Breast epithelium (tissue), 4 donors: ENCODE data around the gene TNRC18. TPM values are rescaled to one million over a fixed set of nuclear protein-coding genes. Genes with fewer than 3 reads are reported as not detected.

ENCODE experiments used
- DNase-seq, 2 donors: peaks; one replicate each; pipeline ENCODE4 v3.0.0-alpha.2; 2019; ENCODE audit warnings: low spot score in 2 of 2
- H3K27ac ChIP-seq, 2 donors: fragments of 200-600 bp; sonication (generic) in 1 of 2; one replicate each; pipeline ENCODE4 v1.5.1; 2016 to 2019; ENCODE audit warnings: mild to moderate bottlenecking in 1 of 2
- H3K27me3 ChIP-seq, 2 donors: fragments of 200-600 bp; sonication (generic) in 1 of 2; one replicate each; pipeline versions ENCODE4 v1.5.1 to v1.6.0; 2017 to 2019; ENCODE audit warnings: control low read depth in 1 of 2, mild to moderate bottlenecking in 1 of 2
- H3K36me3 ChIP-seq: fragments of 200-600 bp; one replicate; pipeline ENCODE4 v1.5.1; 2019
- H3K4me1 ChIP-seq, 2 donors: fragments of 200-600 bp; sonication (generic); one replicate each; pipeline ENCODE4 v1.5.1; 2016 to 2019; ENCODE audit warnings: control low read depth in 1 of 2
- H3K4me3 ChIP-seq, 3 donors: fragments of 200-600 bp; sonication (generic); 1 replicate in 2 of 3; 2 replicates in 1 of 3; pipeline ENCODE4 v1.5.1; 2016 to 2019; ENCODE audit warnings: mild to moderate bottlenecking in 3 of 3, moderate library complexity in 2 of 3
- H3K9me3 ChIP-seq, 2 donors: fragments of 200-600 bp; sonication (generic) in 1 of 2; one replicate each; pipeline ENCODE4 v1.5.1; 2016 to 2019; ENCODE audit warnings: control low read depth in 1 of 2
- POLR2A ChIP-seq: fragments of 450-650 bp; IDR thresholded peaks from one replicate; pipeline ENCODE4 v1.6.1; 2016; ENCODE audit warnings: antibody characterized with exemption, mild to moderate bottlenecking, moderate library complexity
- POLR2AphosphoS5 ChIP-seq, 3 donors: sonication (generic); formaldehyde crosslinking; IDR thresholded peaks; one replicate each; pipeline ENCODE4 v1.6.1; 2017; ENCODE audit warnings: antibody characterized with exemption in 3 of 3
- intact Hi-C: fragments of 100-400 bp; cut with DNase I; formaldehyde crosslinking; loops from one replicate; pipeline ENCODE4 v1.15.1; 2023; ENCODE audit warnings: low total_unique reads
- total RNA-seq, 3 donors: library from RNA; depleted of rRNA; stranded (reverse); fragments of >200 nt; gene quantifications; one replicate each; pipeline ENCODE4 v1.1.0, GENCODE V29; 2016
- TF ChIP-seq, protein P1 (sequence below), 3 donors: fragments of 450-650 bp; IDR thresholded peaks; one replicate each; pipeline ENCODE4 v1.5.1; 2016 to 2017; ENCODE audit warnings: antibody characterized with exemption in 3 of 3, mild to moderate bottlenecking in 3 of 3, moderate library complexity in 3 of 3

The TNRC18 gene
- total RNA-seq, 3 donors from 2014 or later, result 32.2 to 72.4 (median 36.9) TPM

DNA sequence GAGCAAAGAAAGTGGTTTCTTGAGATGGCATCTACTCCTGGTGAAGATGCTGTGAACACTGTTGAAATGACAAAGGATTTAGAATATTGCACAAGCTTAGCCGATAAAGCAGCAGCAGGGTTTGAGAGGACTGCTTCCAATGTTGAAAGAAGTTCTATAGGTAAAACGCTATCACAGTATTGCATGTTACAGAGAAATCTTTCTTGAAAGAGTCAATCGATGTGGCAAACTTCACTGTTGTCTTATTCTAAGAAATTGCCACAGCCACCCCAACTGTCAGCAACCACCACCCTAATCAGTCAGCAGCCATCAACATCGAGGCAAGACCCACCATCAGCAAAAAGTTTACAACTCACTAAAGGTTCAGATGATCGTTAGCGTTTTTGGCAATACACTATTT lies 81.0 kb downstream of the TNRC18 start:
- Histone ChIP-seq H3K9me3 (peaks cover 15 to 34% of the 10 kb centered on the region in 2 donors), H3K4me1 (no peaks in the 10 kb centered on the region), H3K27me3 (no peaks in the 10 kb centered on the region), H3K36me3 (peaks cover 35% of the 10 kb centered on the region), H3K4me3 (no peak overlapping the region), H3K27ac (no peak overlapping the region)
- intact Hi-C loops, result no loop called here
- no peak for DNase-seq
- no peak for TF ChIP-seq POLR2AphosphoS5 (IDR thresholded peaks at IDR 0.05)
- TF ChIP-seq, protein P1, sequence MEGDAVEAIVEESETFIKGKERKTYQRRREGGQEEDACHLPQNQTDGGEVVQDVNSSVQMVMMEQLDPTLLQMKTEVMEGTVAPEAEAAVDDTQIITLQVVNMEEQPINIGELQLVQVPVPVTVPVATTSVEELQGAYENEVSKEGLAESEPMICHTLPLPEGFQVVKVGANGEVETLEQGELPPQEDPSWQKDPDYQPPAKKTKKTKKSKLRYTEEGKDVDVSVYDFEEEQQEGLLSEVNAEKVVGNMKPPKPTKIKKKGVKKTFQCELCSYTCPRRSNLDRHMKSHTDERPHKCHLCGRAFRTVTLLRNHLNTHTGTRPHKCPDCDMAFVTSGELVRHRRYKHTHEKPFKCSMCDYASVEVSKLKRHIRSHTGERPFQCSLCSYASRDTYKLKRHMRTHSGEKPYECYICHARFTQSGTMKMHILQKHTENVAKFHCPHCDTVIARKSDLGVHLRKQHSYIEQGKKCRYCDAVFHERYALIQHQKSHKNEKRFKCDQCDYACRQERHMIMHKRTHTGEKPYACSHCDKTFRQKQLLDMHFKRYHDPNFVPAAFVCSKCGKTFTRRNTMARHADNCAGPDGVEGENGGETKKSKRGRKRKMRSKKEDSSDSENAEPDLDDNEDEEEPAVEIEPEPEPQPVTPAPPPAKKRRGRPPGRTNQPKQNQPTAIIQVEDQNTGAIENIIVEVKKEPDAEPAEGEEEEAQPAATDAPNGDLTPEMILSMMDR (IDR thresholded peaks at IDR 0.05), result no peak
- TF ChIP-seq POLR2A, result no peak

DNA sequence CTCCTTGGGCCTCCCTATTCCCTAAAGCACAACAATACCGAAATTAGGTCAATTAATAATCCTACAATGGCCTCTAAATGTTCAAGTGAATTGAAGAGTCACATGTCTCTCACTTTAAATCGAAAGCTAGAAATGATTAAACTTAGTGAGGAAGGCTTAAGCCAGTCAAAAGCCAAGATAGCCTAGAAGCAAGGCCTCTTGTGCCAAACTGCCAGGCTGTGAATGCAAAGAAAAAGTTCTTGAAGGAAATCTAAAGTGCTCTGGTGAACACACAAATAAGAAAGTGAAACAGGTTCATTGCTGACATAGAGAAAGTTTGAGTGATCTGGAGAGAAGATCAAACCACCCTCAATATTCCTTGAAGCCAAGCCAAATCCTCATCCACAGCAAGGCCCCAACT lies 83.7 kb downstream of the TNRC18 start:
- Histone ChIP-seq H3K27me3 (no peaks in the 10 kb centered on the region), H3K4me3 (no peak overlapping the region), H3K9me3 (peaks cover 27 to 43% of the 10 kb centered on the region in 2 donors), H3K4me1 (no peaks in the 10 kb centered on the region), H3K27ac (no peak overlapping the region), H3K36me3 (peaks cover 35% of the 10 kb centered on the region)
- intact Hi-C loops, result no loop called here
- no peak for TF ChIP-seq POLR2AphosphoS5 (IDR thresholded peaks at IDR 0.05)
- no peak for DNase-seq

DNA sequence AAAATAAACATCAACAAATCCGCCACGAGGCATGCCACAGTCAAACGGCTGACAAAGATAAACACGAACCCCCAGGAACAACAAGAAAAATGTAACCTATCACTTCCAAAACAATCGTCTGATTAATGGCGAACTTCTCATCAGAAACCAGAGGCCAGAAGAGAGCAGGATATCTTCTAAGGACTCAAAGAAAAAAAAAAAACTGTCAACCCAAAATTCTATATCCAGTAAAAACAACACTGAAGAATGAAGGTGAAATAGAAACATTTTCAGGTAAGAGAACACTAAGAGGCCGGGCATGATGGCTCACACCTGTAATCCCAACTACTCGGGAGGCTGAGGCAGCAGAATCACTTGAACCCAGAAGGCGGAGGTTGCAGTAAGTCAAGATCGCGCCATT lies 86.6 kb downstream of the TNRC18 start:
- Histone ChIP-seq H3K36me3 (peaks cover 9% of the 10 kb centered on the region), H3K4me1 (no peaks in the 10 kb centered on the region), H3K4me3 (no peak overlapping the region), H3K9me3 (peaks cover 16 to 25% of the 10 kb centered on the region in 2 donors), H3K27ac (no peak overlapping the region), H3K27me3 (no peaks in the 10 kb centered on the region)
- intact Hi-C loops, result no loop called here
- no peak for DNase-seq
- TF ChIP-seq POLR2AphosphoS5 (IDR thresholded peaks at IDR 0.05) (no peak), POLR2A (no peak)
- TF ChIP-seq, protein P1 (IDR thresholded peaks at IDR 0.05), result no peak

DNA sequence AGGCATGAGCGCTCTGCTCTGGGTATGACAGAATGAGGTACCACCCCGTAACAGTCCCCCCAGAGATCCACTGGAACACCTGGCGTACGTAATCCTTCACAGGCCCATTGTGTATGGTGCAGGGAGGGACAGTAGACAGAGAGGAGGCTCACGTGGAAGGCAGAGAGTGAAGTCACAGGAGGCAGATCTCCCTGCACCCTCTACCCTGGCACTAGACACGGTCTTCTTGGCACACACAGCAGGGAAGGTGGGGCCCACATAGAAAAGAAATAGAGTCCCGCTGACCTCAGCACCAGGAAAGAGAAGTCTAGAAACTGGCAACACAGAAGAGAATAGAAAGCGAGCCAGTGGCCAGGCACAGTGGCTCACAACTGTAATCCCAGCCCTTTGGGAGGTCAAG lies 89.0 kb downstream of the TNRC18 start:
- intact Hi-C loops, result no loop called here
- Histone ChIP-seq H3K9me3 (peaks cover 13 to 17% of the 10 kb centered on the region in 2 donors), H3K4me3 (no peak overlapping the region), H3K27ac (no peak overlapping the region), H3K36me3 (peaks cover 9% of the 10 kb centered on the region), H3K27me3 (no peaks in the 10 kb centered on the region), H3K4me1 (no peaks in the 10 kb centered on the region)
- DNase-seq, result no peak
- TF ChIP-seq POLR2A, result no peak
- no peak for TF ChIP-seq POLR2AphosphoS5 (IDR thresholded peaks at IDR 0.05)
- TF ChIP-seq, protein P1 (IDR thresholded peaks at IDR 0.05), result no peak

DNA sequence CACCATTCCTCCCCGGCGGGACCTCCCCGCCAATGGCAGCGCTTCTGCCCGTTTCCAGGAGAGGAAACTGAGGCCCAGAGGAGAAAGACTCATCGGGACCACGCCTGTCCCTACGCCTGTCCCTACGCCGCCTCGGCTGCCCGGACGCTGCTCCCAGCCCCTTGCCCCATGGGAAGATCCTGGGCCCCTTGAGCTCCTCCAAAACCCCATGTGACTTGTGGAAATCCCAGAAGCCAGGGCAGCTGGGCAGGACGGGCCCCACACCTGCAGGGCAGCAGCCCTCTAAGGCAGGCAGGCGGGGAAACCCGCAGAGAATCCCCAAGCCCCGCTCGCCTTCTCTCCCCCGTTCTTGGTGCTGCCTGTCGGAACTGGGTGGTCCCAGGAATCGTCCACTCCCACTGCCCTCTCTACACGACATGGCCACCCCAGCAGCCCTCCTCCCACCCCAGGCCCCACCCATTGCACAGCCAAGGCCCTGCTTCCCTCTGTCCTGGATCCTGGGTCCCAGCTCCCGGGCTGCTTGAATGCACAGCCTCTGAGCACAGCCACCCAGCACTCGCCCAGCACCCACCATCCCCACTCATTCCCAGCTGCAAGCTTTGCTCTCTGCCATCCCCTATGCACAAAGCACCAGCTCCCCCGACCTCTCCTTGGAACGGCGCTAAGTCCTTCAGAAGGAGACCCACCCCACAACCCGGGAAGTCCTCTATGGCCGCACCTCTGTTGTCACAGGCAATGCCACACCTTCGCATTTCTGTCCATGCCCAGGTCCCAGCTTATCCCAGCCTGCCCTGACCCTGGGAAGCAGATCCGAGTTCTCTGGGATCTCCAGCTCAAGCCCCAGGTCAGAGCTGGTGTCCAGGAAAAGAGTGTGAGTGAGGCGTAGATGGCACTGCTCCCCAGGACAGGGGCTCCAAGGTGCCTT lies 90.3 kb downstream of the TNRC18 start:
- Histone ChIP-seq H3K9me3 (peaks cover 13 to 17% of the 10 kb centered on the region in 2 donors), H3K4me3 (no peak overlapping the region), H3K27ac (no peak overlapping the region), H3K36me3 (peaks cover 9% of the 10 kb centered on the region), H3K27me3 (no peaks in the 10 kb centered on the region), H3K4me1 (no peaks in the 10 kb centered on the region)
- DNase-seq, result no peak
- intact Hi-C loops, result no loop called here
- no peak for TF ChIP-seq POLR2AphosphoS5 (IDR thresholded peaks at IDR 0.05)
- no peak for TF ChIP-seq POLR2A
- TF ChIP-seq, protein P1 (IDR thresholded peaks at IDR 0.05), result no peak
